IPS-NIHi11 (cell line): ENCODE results near the gene MYO7A.

Source experiments
- DNase-seq: peaks from one replicate; pipeline ENCODE4 v3.0.0; 2012; ENCODE audit warnings: mixed read lengths, low spot score

The MYO7A gene

DNA sequence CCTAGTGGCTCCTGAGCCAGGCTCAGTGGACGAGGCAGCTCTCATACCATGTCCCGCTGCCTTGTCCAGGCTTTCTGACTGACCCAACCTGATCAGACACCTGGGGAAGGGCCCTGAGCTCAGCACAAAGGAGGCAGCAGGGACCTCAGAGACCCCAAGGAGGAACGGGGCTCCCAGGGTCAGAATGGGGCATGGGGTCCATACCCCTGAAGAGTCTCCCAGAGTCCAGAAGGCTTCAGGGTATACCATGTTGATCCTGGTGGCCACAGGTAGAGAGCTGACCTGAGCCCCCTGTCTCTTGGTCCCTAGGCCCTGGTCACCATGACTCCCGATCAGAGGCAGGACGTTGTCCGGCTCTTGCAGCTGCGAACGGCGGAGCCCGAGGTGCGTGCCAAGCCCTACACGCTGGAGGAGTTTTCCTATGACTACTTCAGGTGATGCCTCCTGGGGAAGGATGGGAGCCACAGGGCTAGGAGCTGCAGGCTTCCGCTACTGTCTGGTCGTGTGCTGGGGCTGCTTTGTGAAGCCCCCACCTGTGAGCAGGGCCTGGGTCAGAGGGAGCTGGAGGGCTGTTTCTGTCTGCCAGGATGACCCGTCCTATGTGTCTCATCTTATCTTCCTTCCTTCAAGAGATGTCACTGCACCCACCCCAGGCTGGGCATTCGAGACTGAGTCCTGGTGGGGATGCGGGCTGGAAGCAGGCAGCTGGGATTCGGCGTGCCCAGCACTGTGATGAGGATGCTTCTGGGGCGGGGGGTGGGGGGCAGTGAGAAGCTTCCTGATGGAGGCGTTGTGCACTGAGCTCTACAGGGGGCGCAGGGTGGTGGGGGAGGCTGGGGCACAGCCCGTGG, 74.2 kb downstream of the MYO7A start:
- DNase-seq = no peak

DNA sequence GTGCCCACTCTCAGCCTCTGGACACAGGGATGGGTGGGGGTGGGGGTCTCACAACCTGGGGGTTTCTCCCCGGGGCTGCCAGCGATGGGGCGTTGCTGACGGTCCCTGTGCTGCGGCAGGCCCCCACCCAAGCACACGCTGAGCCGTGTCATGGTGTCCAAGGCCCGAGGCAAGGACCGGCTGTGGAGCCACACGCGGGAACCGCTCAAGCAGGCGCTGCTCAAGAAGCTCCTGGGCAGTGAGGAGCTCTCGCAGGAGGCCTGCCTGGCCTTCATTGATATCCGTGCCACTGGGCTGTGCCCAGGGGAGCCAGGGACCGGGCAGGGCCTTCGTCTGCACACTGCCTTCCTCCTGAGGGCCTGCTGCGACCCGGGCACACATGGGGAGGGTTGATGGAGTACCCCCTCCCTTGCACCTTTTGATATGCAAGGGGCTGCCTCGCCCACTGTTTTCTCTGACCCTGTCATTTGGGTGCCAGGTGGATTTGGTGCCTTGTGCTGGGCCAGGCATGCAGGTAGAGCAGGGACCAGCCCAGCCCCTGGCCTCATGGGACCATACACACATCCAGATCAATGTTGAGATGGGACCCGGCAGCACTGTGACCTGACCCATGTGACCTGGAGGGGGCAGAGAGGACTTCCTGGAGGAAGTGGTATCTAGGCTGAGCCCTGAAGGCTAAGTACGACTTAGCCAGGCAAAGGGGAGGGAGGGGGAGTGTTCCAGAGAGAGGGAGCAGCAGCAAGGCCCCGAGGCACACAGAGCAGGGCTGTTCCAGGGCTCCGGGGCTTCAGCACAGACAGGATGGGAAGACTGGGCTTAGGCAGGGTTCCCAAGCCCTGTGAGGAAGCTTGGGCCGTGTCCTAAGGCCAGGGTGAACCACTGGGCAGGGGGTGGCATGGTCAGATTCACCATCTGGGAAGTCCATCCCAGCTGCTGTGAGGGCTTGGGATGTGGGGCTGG, 75.2 kb downstream of the MYO7A start:
- no peak for DNase-seq

DNA sequence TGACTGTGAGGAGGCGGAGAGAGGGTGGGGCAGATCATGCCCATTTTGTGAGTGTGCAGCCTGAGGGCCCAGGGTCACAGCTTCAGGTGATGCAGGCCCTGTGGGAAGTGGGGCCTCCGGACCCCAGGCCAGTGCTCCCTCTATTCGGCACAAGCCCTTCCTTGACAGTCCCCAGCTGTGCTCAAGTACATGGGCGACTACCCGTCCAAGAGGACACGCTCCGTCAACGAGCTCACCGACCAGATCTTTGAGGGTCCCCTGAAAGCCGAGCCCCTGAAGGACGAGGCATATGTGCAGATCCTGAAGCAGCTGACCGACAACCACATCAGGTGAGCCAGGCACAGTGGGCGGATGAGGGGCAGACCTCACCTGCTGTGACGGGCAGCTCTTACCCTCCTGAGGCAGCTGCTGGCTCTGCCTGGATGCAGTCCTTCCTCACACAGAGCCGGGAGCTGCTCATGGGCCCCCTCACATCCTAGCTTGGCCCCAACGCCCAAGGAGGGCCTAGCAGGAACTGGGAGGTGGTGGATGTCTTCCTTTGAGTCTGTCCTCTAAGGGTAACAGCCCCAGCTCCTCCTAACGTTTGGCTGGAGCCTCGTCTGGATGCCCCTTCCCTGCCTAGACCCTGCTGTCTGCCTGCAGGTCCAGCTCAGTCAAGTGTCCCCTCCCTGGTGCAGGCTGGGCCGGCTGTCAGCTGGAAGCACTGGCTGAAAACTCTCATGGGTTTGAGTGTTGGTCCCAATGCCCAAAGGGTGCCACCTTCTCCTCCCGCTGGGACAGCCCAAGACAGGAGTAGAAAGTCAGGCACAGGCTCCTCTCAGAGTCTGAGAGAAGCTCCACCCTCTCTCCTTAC, 76.1 kb downstream of the MYO7A start:
- DNase-seq = no peak

DNA sequence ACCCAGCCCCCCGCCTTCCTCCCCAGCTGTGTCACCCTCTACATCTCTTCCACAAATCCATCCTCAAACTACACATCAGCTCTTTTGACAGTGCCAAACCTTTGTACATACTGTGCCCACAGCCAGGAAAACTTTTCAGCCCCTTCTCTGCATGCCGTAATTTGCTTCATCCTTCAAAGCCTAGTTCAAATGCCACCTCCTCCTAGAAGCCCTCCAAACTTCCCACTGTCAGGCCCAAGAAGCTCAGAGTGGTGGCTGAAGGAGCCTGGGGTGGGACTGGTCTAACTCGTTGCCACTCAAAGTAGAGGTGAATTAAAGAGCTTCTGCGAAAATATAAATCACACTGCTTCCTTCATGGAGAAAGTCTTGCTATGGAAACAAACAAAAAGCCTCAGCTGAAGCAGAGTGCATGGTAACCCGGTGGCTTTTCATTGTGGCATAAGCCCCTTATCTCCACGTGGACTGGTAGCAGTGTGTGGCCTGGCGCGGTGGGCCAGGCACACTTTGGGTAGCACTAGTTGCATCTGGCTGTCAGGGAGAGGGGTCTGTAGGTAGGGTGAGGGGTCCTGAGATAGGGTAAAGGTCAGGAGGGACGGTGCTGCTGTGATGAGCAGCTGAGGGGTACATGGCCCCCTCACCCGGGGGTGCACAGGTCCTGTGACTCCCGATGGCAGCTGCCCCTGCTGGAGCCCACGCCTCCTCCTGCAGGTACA, 76.9 kb downstream of the MYO7A start:
- DNase-seq = no peak

DNA sequence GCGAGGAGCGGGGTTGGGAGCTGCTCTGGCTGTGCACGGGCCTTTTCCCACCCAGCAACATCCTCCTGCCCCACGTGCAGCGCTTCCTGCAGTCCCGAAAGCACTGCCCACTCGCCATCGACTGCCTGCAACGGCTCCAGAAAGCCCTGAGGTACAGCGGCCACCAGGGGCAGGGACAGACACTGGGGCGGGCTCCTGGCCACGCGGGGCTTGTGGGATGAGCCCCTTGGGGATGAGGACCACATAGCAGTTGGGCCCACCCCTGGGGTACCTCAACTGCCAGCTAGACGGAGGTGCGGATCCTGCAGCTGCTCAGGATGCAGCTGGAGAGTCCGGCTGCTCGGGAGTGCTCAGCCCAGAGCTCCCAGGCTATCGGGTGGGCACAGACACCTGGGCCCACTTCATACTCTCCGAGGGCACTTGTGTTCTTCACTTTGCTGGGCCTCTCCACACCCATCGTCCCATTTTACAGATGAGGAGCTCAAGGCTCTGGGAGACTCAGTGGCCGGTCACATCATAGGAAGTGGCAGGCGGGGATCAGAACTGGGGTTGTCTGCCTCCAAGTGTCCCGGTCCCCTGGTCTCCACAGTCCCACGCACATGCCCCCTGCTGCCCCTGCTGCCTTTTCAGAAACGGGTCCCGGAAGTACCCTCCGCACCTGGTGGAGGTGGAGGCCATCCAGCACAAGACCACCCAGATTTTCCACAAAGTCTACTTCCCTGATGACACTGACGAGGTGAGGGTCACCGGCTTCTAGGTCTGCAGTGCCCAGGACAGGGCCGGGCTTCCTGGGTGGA, 77.6 kb downstream of the MYO7A start:
- peak; percentile 46 for DNase-seq

DNA sequence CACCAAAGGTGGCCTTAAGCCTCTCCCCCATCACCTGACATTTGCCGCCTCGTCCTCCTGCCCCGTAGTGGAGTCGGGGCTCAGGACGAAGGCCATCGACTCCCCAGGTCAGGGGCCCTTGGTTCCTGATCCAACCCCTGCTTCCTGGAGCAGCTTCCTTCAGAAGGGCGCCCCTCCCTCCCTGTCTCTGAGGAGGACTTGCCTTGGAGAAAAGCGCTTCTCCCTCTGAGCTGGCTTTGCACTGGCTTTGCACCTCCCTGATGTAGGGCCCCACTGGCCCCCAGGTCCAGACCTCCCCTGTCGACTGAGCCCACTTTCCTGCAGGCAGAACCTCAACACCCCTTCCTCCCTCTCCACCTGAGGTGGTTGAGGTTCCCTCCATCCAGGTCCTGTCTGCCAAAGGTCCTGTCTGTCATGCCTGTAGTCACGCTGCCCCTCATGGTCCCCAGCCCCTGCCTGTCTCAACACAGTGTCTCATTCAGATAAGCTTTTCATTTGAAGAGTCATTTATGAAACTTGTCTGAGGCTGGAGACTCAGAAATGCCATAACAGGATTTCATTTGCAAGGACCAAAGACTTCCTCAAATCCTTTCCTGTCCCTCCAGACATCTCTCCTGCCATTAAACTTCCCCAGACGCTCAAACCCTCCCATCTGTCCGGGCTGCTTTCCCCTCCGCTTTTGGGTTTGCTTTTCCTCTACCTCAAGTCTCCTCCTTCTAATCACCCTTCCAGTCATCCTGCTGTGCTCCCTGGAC, 78.4 kb downstream of the MYO7A start:
- DNase-seq = no peak

DNA sequence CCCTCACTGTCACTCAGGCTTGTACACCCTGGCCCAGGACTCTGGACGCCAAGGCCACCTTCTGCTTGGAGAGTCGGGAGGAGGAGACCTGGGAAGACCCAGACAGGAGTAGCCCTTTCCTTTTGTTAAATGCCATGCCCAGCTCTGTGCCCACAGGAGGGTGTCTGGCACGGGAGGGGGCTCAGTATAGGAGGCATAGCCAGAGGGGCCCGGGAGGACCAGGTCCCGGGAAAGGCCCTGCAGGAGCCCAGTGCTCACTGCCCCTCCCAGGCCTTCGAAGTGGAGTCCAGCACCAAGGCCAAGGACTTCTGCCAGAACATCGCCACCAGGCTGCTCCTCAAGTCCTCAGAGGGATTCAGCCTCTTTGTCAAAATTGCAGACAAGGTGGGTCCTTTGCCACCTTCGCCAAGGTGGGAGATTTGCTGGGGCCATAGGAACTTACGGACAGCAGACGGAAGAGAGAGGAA, 79.0 kb downstream of the MYO7A start:
- DNase-seq = no peak

DNA sequence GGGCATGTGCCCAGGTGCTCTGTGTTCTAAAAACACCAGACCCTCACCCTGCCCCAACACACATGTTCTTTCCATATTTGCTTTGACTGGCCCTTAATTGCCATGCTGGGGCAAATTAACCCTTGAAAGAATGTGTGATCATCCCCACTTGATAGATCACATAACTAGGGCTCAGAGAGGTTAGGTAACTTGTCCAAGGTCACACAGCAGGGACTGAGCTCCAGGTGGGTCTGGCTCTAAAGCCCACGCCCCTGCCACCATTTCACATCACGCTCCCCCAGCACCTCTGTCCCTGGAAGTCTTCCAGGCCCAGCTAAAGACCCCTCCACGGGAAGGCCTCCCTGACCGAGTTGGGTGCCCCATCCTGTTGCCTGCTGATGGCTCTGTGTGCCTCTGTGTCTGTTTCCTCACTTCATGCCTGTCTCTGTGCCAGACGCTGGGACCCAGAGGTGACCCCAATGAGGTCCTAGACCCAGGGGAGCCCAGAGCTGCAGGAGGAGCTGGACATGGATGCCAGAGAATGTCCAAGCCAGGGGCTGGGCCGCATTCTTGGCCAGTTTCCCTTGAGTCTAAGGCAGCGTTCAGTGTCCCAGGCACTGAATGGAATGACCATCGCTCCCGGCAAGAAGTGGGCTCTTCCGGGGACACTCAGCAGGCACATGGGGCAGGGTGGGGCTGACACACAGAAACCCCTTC, 79.7 kb downstream of the MYO7A start:
- no peak for DNase-seq

DNA sequence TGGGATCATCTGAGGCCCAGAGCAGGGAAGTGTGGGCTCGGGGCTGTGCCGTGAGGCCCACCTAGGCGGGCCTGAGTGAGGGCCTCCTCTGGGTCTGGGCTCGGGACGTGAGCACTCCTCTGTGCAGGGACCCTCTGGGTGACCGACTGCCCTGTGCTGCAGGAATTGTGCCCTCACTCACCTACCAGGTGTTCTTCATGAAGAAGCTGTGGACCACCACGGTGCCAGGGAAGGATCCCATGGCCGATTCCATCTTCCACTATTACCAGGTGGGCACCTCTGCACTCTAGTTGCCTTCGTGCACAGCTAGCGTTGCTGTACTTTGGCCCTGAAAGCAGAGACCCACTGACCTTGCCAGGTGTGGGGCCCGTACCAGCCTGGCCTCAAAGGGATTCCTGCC, 80.5 kb downstream of the MYO7A start:
- DNase-seq = no peak

DNA sequence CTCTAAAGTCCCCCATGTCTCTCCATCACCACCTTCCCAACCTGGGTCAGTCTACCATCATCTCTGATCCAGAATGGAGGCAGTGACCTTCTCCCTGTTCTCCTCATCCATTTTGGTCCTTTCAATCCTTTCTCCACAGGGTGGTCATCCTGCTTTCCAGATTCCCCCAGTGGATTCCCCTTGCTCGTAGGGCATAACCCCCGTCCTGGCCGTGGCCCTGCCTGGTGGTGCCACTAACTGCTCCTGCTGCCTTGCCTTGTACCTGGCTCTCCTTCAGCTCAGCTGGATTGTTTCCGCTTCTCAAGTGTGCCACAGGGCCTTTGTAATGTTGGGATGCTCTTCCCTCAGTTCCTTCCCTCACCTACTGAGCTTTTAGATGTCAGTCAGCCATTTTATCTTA, 81.6 kb downstream of the MYO7A start:
- DNase-seq = no peak

DNA sequence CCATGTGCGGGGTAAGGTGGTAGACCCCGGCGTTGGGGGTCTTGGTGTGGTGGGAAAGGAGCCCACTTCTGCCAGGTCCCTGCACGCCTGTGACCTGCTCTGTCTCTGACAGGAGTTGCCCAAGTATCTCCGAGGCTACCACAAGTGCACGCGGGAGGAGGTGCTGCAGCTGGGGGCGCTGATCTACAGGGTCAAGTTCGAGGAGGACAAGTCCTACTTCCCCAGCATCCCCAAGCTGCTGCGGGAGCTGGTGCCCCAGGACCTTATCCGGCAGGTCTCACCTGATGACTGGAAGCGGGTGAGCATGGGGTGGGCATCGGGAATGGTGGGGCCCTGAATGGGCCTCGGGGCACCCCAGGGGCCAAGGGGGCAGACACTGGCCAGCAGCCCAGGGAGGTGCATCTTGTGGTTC, 83.0 kb downstream of the MYO7A start:
- DNase-seq = no peak

DNA sequence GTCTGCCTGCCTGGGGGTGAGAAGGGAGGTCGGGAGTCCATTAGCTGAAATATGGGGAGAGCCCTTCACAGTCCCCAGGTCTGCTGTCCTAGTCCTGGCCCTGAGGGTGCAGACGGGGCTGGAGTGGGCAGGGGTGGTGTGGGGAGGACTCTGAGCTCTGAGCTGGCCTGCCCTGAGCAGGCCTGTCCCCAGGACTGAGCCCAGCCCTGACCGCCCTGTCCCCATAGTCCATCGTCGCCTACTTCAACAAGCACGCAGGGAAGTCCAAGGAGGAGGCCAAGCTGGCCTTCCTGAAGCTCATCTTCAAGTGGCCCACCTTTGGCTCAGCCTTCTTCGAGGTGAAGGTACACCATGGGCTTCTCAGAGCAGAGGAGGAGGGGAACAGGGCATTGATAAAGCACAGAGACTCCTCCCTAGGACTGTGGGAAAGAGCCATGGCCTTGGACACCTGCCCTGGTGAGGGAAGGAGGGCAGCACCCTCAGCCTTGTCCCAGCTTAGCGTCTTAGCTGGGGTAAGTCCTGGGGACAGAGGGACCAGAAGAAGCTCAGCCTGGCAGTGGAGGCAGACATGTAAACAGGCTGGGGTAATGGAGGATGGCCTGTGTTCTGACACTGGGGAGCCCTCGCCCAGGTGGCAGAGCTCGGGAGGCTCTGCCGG, 83.7 kb downstream of the MYO7A start:
- no peak for DNase-seq

DNA sequence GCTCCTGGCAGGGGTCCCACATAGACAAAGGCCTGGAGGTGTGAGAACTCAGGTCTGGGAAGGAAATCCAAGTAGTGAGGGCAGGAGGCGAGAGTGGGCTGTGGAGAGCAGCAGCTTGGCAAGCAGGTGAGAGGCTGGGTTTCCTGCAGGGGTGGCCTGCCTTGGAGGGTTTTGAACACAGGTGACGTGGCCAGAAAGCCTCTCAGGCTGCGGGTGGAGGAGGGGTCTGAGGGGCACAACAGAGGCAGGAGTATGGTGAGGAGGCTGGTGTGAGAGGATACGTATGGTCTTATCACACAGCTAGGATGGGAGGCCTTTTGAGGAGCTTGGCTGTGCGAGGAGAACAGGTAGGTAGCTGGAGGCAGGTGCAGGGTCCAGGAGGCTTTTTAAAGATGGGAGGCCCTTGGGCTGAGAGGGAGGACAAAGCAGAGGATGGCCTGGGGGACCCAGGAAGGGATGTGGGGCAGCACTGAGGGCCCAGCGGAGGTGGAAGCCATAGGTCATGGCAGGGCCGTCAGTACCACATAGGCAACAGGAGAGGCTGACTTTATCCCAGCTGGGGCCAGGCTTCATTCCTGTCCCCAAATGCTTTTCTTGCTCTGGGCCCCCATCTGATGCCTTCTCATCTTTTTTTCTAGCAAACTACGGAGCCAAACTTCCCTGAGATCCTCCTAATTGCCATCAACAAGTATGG, 84.4 kb downstream of the MYO7A start:
- no peak for DNase-seq

DNA sequence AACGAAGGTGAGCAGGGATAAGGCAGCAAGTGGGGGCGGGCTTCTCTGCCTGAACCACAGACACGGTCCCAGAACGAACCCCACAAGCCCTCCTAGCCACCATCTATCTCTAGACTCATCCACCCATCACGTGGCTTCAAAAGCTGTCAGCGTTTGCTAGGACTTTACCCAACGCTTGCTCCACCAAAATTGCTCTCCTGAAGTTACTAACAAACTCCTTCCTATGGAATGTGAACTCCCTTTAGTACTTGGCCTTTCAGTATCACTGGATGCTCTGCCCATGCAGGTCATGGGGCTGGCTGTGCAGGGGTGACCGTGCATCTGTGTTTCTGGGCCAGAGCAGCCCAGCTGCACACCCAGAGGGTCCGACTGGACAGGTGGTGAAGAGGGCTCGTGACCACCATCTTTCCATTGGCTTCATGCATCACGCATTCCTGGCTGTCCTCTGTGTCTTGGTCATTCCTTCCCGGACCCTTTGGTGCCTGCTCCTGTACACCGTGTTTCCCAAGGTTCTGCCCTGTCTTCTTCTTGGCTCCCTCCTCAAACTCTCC, 85.1 kb downstream of the MYO7A start:
- no peak for DNase-seq

DNA sequence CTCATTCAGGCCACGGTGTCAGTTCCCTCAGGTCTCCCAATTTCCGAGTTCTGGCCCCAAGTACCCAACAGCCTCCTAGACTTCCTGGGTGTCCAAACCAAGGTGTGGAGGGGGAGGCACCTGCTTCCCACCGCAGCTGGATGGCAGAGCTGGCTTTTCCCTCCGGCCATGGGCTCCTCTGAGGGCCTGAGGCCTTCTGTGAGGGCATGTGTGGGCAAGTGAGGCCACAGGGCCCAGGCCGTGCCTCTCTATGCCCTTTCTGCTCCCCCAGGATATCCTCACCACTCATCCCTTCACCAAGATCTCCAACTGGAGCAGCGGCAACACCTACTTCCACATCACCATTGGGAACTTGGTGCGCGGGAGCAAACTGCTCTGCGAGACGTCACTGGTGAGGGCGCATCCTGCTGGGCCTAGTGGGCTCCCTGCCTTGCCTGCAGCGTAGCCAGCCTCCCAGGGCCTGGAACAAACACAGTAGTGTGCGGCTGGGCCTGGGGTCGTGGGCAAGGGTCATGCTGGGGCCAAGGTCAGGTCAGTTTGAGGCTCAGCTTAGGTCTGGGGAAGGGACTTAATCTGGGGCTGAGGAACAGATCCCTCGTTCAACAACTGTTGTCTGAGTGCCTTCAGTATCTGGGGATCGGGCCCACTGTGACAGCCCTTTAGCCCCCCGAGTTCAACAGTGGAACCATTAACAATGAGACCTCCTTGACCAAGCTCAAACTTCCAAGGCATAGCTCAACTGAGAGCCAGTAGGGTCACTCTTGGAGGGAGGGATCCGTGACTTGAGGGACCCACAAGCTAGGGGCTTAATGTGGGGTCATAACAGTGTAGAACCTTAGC, 85.8 kb downstream of the MYO7A start:
- no peak for DNase-seq

DNA sequence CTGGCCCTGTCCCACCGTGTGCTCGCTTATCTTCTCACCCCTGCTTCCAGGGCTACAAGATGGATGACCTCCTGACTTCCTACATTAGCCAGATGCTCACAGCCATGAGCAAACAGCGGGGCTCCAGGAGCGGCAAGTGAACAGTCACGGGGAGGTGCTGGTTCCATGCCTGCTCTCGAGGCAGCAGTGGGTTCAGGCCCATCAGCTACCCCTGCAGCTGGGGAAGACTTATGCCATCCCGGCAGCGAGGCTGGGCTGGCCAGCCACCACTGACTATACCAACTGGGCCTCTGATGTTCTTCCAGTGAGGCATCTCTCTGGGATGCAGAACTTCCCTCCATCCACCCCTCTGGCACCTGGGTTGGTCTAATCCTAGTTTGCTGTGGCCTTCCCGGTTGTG, 86.5 kb downstream of the MYO7A start:
- no peak for DNase-seq

DNA sequence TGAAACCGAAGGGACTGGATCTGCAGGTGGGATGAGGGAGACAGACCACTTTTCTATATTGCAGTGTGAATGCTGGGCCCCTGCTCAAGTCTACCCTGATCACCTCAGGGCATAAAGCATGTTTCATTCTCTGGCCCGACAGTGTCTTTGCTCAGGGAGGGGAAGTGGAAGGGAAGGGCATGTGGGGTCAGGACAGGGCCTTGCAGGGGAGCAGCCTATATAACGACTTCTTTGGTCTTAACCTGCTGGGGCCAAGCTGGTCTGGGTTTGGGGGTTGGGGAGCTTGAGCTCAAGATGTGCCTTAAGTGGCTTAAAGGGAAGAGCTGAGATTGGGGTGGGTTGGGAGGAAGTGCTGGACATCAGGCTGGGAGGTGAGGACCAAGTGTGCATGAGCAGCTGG, 87.1 kb downstream of the MYO7A start:
- no peak for DNase-seq
